OCI-LY1 (cell line): ENCODE measurements around the gene FOXJ2.

Source experiments
- CTCF ChIP-seq: fragments of 200-600 bp; sonication (generic), shearing (Covaris generic); IDR thresholded peaks from 2 replicates; pipeline ENCODE4 v1.5.1; 2017; ENCODE audit warnings: mild to moderate bottlenecking, antibody characterized with exemption, low read length, moderate library complexity, mixed read lengths
- EZH2 ChIP-seq: fragments of 200-600 bp; sonication (generic), shearing (Covaris generic); IDR thresholded peaks from 2 replicates; pipeline ENCODE4 v1.8.0; 2017; ENCODE audit warnings: borderline replicate concordance, mixed run types, mild to moderate bottlenecking, antibody characterized with exemption, low read length, moderate library complexity, mixed read lengths

DNA sequence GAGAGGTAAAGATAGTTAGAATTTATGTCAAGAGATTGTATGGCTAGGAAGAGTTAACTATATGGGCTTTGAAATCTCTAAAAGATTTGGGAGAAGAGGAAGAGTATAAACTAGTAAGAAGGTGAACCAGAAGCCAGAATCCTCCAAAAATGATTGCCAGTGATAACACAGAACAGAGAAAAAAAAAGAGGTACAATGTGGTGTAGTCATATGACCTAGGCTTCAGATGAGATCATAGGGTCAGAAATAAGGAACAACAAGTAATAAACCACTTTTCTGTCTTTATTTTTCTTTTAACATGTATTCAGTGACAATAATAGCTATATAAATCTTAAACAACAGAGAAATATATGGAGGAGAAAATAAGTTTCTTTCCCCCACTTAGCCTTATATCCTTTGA is 47.6 kb downstream of the FOXJ2 start:
- TF ChIP-seq CTCF (no peak), EZH2 (no peak)
